SK-N-SH treated with all-trans-retinoic acid at 6 μM for 48 hours (cell line): ENCODE measurements around the gene ZNF470.

Experiments used
- ATAC-seq: fragments of 200-7000 bp; cut with Tn5 transposase; 3 replicates; pipeline ENCODE4 v1.9.1; 2020; ENCODE audit warnings: mild to moderate bottlenecking, moderate library complexity
- ARNTL ChIP-seq: fragments of 450-650 bp; formaldehyde crosslinking; IDR thresholded peaks from 2 replicates; pipeline ENCODE4 v1.5.0; 2020; ENCODE audit warnings: low read depth, mild to moderate bottlenecking, moderate library complexity, borderline replicate concordance
- BACH2 ChIP-seq: fragments of 250-450 bp; sonication (Bioruptor Pico); IDR thresholded peaks from 2 replicates; pipeline ENCODE4 v1.9.0; 2021; ENCODE audit warnings: mild to moderate bottlenecking, borderline replicate concordance
- ESRRG ChIP-seq: fragments of 250-450 bp; sonication (Bioruptor Pico); IDR thresholded peaks from 2 replicates; pipeline ENCODE4 v1.6.1; 2021; ENCODE audit warnings: mild to moderate bottlenecking
- GLIS3 ChIP-seq: fragments of 250-450 bp; sonication (Bioruptor Pico); IDR thresholded peaks from 2 replicates; pipeline ENCODE4 v1.5.0; 2020; ENCODE audit warnings: mild to moderate bottlenecking, moderate library complexity
- OSR1 ChIP-seq: fragments of 250-450 bp; sonication (Bioruptor Pico); IDR thresholded peaks from 2 replicates; pipeline ENCODE4 v1.8.0; 2022; ENCODE audit warnings: moderate library complexity, mild to moderate bottlenecking, inconsistent platforms
- RARB ChIP-seq: fragments of 250-450 bp; sonication (Bioruptor Pico); IDR thresholded peaks from 2 replicates; pipeline ENCODE4 v1.8.0; 2021; ENCODE audit warnings: mild to moderate bottlenecking, moderate library complexity
- SNAI2 ChIP-seq: fragments of 250-450 bp; sonication (Bioruptor Pico); IDR thresholded peaks from 2 replicates; pipeline ENCODE4 v1.5.0; 2020; ENCODE audit warnings: mild to moderate bottlenecking, moderate library complexity
- TCF4 ChIP-seq: fragments of 250-450 bp; sonication (Bioruptor Pico); IDR thresholded peaks from 2 replicates; pipeline ENCODE4 v1.8.0; 2021; ENCODE audit warnings: mild to moderate bottlenecking, moderate library complexity, borderline replicate concordance
- TOX ChIP-seq: fragments of 250-450 bp; sonication (Bioruptor Pico); IDR thresholded peaks from 2 replicates; pipeline ENCODE4 v1.8.0; 2021; ENCODE audit warnings: mild to moderate bottlenecking, moderate library complexity, borderline replicate concordance
- ZFP3 ChIP-seq: fragments of 250-450 bp; sonication (Bioruptor Pico); IDR thresholded peaks from 2 replicates; pipeline ENCODE4 v1.5.0; 2020; ENCODE audit warnings: mild to moderate bottlenecking, moderate library complexity
- ZNF565 ChIP-seq: fragments of 450-650 bp; formaldehyde crosslinking; conservative IDR thresholded peaks from 2 replicates; pipeline ENCODE4 v1.5.0; 2020; ENCODE audit warnings: low read depth, mild to moderate bottlenecking, moderate library complexity
- ZNF8 ChIP-seq: fragments of 450-650 bp; formaldehyde crosslinking; IDR thresholded peaks from 2 replicates; pipeline ENCODE4 v1.5.0; 2020; ENCODE audit warnings: mild to moderate bottlenecking, moderate library complexity
- TF ChIP-seq, protein P1 (sequence below): fragments of 250-450 bp; sonication (Bioruptor Pico); IDR thresholded peaks from 2 replicates; pipeline ENCODE4 v1.5.0; 2020; ENCODE audit warnings: mild to moderate bottlenecking, moderate library complexity
- TF ChIP-seq, protein P2 (sequence below): fragments of 250-450 bp; sonication (Bioruptor Pico); IDR thresholded peaks from 2 replicates; pipeline ENCODE4 v1.5.1; 2020; ENCODE audit warnings: low read depth, mild to moderate bottlenecking, moderate library complexity
- TF ChIP-seq, protein P3 (sequence below): fragments of 250-450 bp; sonication (Bioruptor Pico); IDR thresholded peaks from 2 replicates; pipeline ENCODE4 v1.8.0; 2020; ENCODE audit warnings: mild to moderate bottlenecking, moderate library complexity, borderline replicate concordance
- TF ChIP-seq, protein P4 (sequence below): fragments of 250-450 bp; sonication (Bioruptor Pico); IDR thresholded peaks from 2 replicates; pipeline ENCODE4 v1.8.0; 2021; ENCODE audit warnings: low read depth, mild to moderate bottlenecking, moderate library complexity, borderline replicate concordance
- TF ChIP-seq, protein P5 (sequence below): fragments of 250-450 bp; sonication (Bioruptor Pico); IDR thresholded peaks from 2 replicates; pipeline ENCODE4 v1.5.1; 2021; ENCODE audit warnings: mild to moderate bottlenecking, moderate library complexity

ZNF470 gene

DNA sequence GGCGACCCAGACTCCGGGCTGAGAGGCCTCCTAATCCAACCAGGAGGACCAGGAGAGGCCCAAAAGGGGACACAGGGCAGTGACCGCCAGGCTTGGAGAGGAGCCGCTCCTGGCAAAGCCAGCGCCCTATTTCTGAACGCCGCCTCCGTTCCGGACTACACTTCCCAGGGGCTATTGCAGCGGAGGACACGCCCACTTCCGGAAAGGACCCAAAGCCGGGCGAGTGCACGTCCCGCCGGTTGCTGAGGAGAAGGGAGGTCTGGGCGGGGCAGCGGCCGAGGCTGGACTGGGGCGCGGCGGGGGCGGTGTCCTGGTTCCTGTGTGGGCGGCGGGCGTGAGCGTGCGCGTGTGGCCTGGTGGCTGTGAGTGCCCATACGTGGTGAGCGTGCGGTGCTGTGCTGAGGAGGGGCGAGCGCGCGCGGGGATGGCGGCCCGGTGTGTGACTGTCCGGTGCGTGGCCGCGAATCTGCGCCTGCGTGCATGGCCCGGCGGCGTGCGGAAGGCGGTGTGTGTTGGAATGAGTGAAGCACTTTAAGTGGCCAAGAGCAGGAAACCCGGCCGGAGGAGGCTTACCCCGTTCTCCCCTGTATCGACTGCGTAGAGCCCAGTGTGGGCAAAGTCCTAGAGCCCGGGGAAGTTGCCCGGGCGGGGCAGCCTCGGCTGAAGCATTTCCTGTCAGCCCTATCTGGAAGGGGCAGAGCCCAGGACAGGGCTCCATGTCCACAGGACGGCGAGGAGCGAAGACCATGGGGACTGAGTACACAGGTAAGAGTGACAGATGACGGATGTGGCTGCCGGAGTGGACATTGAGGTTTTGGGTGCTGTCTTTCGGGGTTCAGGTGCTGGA is at the start of gene ZNF470:
TSS of gene ZNF470 (plus strand) at position 195 of the 847 bp plus-strand sequence. CDS start 2,844 bp downstream, outside the sequence.
- TF ChIP-seq, protein P1, sequence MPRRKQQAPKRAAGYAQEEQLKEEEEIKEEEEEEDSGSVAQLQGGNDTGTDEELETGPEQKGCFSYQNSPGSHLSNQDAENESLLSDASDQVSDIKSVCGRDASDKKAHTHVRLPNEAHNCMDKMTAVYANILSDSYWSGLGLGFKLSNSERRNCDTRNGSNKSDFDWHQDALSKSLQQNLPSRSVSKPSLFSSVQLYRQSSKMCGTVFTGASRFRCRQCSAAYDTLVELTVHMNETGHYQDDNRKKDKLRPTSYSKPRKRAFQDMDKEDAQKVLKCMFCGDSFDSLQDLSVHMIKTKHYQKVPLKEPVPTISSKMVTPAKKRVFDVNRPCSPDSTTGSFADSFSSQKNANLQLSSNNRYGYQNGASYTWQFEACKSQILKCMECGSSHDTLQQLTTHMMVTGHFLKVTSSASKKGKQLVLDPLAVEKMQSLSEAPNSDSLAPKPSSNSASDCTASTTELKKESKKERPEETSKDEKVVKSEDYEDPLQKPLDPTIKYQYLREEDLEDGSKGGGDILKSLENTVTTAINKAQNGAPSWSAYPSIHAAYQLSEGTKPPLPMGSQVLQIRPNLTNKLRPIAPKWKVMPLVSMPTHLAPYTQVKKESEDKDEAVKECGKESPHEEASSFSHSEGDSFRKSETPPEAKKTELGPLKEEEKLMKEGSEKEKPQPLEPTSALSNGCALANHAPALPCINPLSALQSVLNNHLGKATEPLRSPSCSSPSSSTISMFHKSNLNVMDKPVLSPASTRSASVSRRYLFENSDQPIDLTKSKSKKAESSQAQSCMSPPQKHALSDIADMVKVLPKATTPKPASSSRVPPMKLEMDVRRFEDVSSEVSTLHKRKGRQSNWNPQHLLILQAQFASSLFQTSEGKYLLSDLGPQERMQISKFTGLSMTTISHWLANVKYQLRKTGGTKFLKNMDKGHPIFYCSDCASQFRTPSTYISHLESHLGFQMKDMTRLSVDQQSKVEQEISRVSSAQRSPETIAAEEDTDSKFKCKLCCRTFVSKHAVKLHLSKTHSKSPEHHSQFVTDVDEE (CRISPR knock-in tag), result no peak
- TF ChIP-seq ZNF8 (CRISPR knock-in tag) (no peak), ZFP3 (CRISPR knock-in tag) (no peak), GLIS3 (CRISPR knock-in tag) (no peak)
- peak; percentile 99 for ATAC-seq

DNA sequence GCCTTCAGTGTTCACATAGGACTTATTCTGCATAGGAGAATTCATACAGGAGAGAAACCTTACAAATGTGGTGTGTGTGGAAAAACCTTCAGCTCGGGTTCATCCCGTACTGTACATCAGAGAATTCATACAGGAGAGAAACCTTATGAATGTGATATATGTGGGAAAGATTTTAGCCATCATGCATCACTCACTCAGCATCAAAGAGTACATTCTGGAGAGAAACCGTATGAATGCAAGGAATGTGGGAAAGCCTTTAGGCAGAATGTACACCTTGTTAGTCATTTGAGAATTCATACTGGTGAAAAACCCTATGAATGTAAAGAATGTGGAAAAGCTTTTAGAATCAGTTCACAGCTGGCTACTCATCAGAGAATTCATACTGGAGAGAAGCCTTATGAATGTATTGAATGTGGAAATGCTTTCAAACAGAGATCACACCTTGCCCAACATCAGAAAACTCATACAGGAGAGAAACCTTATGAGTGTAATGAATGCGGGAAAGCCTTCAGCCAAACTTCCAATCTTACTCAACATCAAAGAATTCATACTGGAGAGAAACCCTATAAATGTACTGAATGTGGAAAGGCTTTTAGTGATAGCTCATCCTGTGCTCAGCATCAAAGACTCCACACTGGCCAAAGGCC is 41.9 kb upstream of the ZNF470 start:
- no peak for ATAC-seq
- no peak for TF ChIP-seq ZNF565
- TF ChIP-seq OSR1 (CRISPR knock-in tag), result no peak
- no peak for TF ChIP-seq RARB (CRISPR knock-in tag)
- 0 out of 2 replicates have a peak, but pooled peaks have one; percentile 34 for TF ChIP-seq ZFP3 (CRISPR knock-in tag)
- TF ChIP-seq ESRRG, result no peak

DNA sequence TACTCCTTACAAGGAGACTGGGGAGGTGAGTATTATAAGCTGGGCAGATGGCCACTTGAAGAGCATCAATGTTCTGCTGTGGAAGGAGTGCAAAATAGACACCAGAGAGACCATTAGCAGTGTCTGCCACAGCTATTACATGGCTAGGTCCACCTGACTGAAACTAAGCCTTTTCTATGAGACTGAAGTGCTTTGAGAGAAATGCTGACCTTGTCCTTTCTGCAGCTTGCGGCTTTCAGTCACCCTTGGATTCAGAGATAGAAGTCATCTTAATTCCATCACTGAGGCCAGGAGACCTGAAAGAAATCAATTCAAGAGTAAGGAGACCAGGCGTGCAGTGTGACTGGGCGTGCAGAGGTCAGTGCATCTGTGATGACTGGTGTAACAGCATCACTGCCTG is 29.8 kb upstream of the ZNF470 start:
- TF ChIP-seq TOX (CRISPR knock-in tag), result no peak
- TF ChIP-seq BACH2, result no peak
- ATAC-seq, result no peak

DNA sequence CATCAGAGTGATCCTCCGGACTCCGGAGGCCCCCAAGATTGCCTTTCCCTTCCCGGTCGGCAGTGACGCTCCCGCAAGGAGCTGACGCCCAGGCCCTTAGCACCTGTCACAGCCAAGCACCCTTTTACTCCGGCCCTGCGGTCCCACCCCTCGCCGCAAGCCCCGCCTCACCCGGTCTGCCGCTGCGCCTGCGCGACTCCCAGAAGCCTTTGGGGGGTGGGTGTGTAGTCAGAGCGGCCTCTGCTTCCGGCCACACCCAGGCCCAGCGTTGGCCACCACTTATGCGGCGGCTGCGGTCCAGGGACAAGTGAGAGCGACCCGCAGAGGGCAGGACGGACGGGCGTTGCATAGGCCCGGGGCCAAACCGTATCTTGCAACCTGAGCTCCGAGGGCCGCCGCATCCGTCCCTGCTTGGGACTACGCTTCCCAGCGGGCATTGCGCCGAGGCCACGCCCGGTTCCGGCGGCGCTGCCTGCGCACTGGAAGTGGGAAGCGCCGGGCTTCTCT is 29.0 kb upstream of the ZNF470 start:
- TF ChIP-seq ESRRG, result no peak
- no peak for TF ChIP-seq GLIS3 (CRISPR knock-in tag)
- TF ChIP-seq TCF4 (CRISPR knock-in tag), result no peak
- TF ChIP-seq, protein P1 (CRISPR knock-in tag), result no peak
- TF ChIP-seq, protein P2, sequence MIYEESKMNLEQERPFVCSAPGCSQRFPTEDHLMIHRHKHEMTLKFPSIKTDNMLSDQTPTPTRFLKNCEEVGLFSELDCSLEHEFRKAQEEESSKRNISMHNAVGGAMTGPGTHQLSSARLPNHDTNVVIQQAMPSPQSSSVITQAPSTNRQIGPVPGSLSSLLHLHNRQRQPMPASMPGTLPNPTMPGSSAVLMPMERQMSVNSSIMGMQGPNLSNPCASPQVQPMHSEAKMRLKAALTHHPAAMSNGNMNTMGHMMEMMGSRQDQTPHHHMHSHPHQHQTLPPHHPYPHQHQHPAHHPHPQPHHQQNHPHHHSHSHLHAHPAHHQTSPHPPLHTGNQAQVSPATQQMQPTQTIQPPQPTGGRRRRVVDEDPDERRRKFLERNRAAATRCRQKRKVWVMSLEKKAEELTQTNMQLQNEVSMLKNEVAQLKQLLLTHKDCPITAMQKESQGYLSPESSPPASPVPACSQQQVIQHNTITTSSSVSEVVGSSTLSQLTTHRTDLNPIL (CRISPR knock-in tag), result no peak
- no peak for TF ChIP-seq RARB (CRISPR knock-in tag)
- TF ChIP-seq ZNF8 (CRISPR knock-in tag), result no peak
- no peak for TF ChIP-seq ARNTL (CRISPR knock-in tag)
- no peak for TF ChIP-seq SNAI2 (CRISPR knock-in tag)
- TF ChIP-seq ZNF565, result no peak
- ATAC-seq, result peak; percentile 97

DNA sequence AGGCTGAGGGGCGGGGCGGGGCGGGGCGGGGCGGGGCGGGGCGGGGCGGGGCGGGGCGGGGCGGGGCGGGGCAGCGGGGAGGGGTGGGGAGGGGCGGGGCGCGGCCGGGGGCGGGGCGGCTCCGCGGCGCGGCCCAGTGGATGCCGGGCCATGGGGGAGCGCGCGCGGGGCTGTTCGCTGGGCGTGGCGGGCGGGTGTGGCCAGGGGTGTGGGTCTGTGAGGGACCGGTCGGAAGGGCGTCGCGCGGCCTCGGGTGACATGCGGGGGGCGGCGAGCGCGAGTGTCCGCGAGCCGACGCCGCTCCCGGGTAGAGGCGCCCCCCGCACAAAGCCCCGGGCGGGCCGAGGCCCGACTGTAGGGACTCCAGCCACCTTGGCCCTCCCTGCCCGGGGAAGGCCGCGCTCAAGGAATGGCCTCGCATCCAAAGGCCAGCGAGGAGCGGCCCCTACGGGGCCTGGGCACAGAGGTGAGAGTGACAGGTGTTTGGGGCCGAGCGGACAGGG is 28.5 kb upstream of the ZNF470 start, which contains the start of gene ZFP28:
TSS of gene ZFP28 (plus strand) at position 188 of the 503 bp plus-strand sequence. CDS start at position 259, 71 bp downstream.
- TF ChIP-seq, protein P3, sequence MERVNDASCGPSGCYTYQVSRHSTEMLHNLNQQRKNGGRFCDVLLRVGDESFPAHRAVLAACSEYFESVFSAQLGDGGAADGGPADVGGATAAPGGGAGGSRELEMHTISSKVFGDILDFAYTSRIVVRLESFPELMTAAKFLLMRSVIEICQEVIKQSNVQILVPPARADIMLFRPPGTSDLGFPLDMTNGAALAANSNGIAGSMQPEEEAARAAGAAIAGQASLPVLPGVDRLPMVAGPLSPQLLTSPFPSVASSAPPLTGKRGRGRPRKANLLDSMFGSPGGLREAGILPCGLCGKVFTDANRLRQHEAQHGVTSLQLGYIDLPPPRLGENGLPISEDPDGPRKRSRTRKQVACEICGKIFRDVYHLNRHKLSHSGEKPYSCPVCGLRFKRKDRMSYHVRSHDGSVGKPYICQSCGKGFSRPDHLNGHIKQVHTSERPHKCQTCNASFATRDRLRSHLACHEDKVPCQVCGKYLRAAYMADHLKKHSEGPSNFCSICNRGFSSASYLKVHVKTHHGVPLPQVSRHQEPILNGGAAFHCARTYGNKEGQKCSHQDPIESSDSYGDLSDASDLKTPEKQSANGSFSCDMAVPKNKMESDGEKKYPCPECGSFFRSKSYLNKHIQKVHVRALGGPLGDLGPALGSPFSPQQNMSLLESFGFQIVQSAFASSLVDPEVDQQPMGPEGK, result no peak
- no peak for TF ChIP-seq ZNF8 (CRISPR knock-in tag)
- TF ChIP-seq, protein P4, sequence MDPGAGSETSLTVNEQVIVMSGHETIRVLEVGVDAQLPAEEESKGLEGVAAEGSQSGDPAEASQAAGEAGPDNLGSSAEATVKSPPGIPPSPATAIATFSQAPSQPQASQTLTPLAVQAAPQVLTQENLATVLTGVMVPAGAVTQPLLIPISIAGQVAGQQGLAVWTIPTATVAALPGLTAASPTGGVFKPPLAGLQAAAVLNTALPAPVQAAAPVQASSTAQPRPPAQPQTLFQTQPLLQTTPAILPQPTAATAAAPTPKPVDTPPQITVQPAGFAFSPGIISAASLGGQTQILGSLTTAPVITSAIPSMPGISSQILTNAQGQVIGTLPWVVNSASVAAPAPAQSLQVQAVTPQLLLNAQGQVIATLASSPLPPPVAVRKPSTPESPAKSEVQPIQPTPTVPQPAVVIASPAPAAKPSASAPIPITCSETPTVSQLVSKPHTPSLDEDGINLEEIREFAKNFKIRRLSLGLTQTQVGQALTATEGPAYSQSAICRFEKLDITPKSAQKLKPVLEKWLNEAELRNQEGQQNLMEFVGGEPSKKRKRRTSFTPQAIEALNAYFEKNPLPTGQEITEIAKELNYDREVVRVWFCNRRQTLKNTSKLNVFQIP, result no peak
- TF ChIP-seq, protein P5, sequence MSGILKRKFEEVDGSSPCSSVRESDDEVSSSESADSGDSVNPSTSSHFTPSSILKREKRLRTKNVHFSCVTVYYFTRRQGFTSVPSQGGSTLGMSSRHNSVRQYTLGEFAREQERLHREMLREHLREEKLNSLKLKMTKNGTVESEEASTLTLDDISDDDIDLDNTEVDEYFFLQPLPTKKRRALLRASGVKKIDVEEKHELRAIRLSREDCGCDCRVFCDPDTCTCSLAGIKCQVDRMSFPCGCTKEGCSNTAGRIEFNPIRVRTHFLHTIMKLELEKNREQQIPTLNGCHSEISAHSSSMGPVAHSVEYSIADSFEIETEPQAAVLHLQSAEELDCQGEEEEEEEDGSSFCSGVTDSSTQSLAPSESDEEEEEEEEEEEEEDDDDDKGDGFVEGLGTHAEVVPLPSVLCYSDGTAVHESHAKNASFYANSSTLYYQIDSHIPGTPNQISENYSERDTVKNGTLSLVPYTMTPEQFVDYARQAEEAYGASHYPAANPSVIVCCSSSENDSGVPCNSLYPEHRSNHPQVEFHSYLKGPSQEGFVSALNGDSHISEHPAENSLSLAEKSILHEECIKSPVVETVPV, result no peak
- TF ChIP-seq GLIS3 (CRISPR knock-in tag), result no peak; the same call in 1 of the 2 replicates
- TF ChIP-seq ESRRG, result no peak

More for the DNA sequence above, 28.5 kb upstream of the ZNF470 start, which contains the start of gene ZFP28:
- ATAC-seq, result peak; percentile 83
